ENCODE data around the gene CYP4A22.

GRCh38 chr1:47184090-47184821 is 47.0 kb downstream of the CYP4A22 start:
- TF ChIP-seq CREB1 (IDR thresholded peaks at IDR 0.05; ENCODE audit: low read depth) (no peak), NFIC (IDR thresholded peaks at IDR 0.05) (no peak), TAF1 (IDR thresholded peaks at IDR 0.05; ENCODE audit: low read depth) (no peak), MAX (IDR thresholded peaks at IDR 0.05) (no peak), EP300 (IDR thresholded peaks at IDR 0.05; ENCODE audit: borderline replicate concordance) (no peak), YY1 (IDR thresholded peaks at IDR 0.05; ENCODE audit: low read depth) (no peak), REST (IDR thresholded peaks at IDR 0.05; ENCODE audit: low read depth) (no peak), USF1 (IDR thresholded peaks at IDR 0.05) (no peak), RAD21 (IDR thresholded peaks at IDR 0.05; ENCODE audit: low read depth) (no peak)

Data from Ishikawa (cell line).